Caco-2 (cell line): ENCODE measurements around the gene SLC4A4. TPM values are rescaled to one million over a fixed set of nuclear protein-coding genes. Genes with fewer than 3 reads are reported as not detected.

Experiments
- BruUV-seq: library from RNA; stranded (reverse); fragments of 400-500 nt; replicated peaks from 2 replicates; lab custom pipeline; 2021; lab: Mats Ljungman, UMichigan
- CTCF ChIA-PET: fragments of 300-600 bp; sonication (Branson Sonifier 250); formaldehyde crosslinking; loops from one replicate; lab custom pipeline; 2022; ENCODE audit warnings: antibody characterized with exemption; lab: Charles Lee
- POLR2A ChIA-PET: fragments of 300-600 bp; sonication (Branson Sonifier 250); formaldehyde crosslinking; loops from one replicate; lab custom pipeline; 2022; ENCODE audit warnings: antibody characterized with exemption; lab: Charles Lee
- DNase-seq, 2 experiments: peaks; one replicate each; pipeline versions ENCODE4 v3.0.0 to v3.0.0-alpha.2; 2020 to 2022
- H3K27me3 ChIP-seq: replicated peaks from 2 replicates; pipeline ENCODE4 v1.6.0; 2011; ENCODE audit warnings: low read length; ENCODE audit not compliant: control insufficient read depth, insufficient read depth
- H3K36me3 ChIP-seq: 2 replicates; pipeline ENCODE4 v1.5.1; 2011; ENCODE audit warnings: low read length; ENCODE audit not compliant: control insufficient read depth, insufficient read depth
- H3K4me1 ChIP-seq: fragments of 250-450 bp; sonication (Bioruptor Pico); 2 replicates; pipeline ENCODE4 v1.5.1; 2020; ENCODE audit warnings: mild to moderate bottlenecking
- H3K4me3 ChIP-seq: 2 replicates; pipeline ENCODE4 v1.5.1; 2011; ENCODE audit warnings: low read depth, mild to moderate bottlenecking, control low read depth, low read length
- H3K9me3 ChIP-seq: fragments of 250-450 bp; sonication (Bioruptor Pico); 2 replicates; pipeline ENCODE4 v1.5.1; 2020; ENCODE audit warnings: mild to moderate bottlenecking, moderate library complexity
- H3K27ac Mint-ChIP-seq: one replicate; pipeline ENCODE4 v1.8.0; 2022; ENCODE audit warnings: mixed read lengths; ENCODE audit not compliant: unreplicated experiment
- H3K27me3 Mint-ChIP-seq: one replicate; pipeline ENCODE4 v1.8.0; 2022; ENCODE audit warnings: mixed read lengths; ENCODE audit not compliant: insufficient read depth, unreplicated experiment
- H3K36me3 Mint-ChIP-seq: one replicate; pipeline ENCODE4 v1.8.0; 2022; ENCODE audit warnings: mild to moderate bottlenecking, mixed read lengths; ENCODE audit not compliant: insufficient read depth, unreplicated experiment
- H3K4me1 Mint-ChIP-seq: one replicate; pipeline ENCODE4 v1.8.0; 2022; ENCODE audit warnings: low read depth, mixed read lengths; ENCODE audit not compliant: unreplicated experiment
- H3K4me3 Mint-ChIP-seq: one replicate; pipeline ENCODE4 v1.8.0; 2022; ENCODE audit warnings: mild to moderate bottlenecking, moderate library complexity, mixed read lengths; ENCODE audit not compliant: unreplicated experiment
- H3K9me3 Mint-ChIP-seq: one replicate; pipeline ENCODE4 v1.8.0; 2022; ENCODE audit warnings: mixed read lengths; ENCODE audit not compliant: unreplicated experiment
- intact Hi-C: fragments of 100-400 bp; cut with micrococcal nuclease; formaldehyde crosslinking; loops from one replicate; pipeline ENCODE4 v1.10.0; 2022; ENCODE audit not compliant: unreplicated experiment
- total RNA-seq: library from RNA; stranded (reverse); gene quantifications from 2 replicates; pipeline ENCODE4 v1.2.3, GENCODE V29; 2022
- TF ChIP-seq, protein P1 (sequence below), 2 experiments: fragments of 200-600 bp in 1 of 2; IDR thresholded peaks; 1 replicate in 1 of 2; 2 replicates in 1 of 2; pipeline versions ENCODE4 v1.5.1 to v1.8.0; 2011 to 2022; ENCODE audit warnings: antibody characterized with exemption in 1 of 2, control low read depth in 1 of 2, inconsistent platforms in 1 of 2, low read depth in 1 of 2, low read length in 1 of 2, mild to moderate bottlenecking in 1 of 2, moderate library complexity in 1 of 2; ENCODE audit not compliant: insufficient read depth in 1 of 2, severe bottlenecking in 1 of 2, unreplicated experiment in 1 of 2

The SLC4A4 gene
- total RNA-seq, 1 experiment from 2014 or later: 0.29 TPM

GRCh38 chr4:71296945-71297344 is 41.9 kb upstream of the SLC4A4 start:
- H3K9me3 Mint-ChIP-seq: no peaks in the 10 kb centered on the region
- no TSS peak for BruUV-seq
- no peaks in the 10 kb centered on the region for H3K9me3 ChIP-seq
- DNase-seq: no peak
- H3K36me3 Mint-ChIP-seq: no peaks in the 10 kb centered on the region
- ChIA-PET CTCF (no interaction called here), POLR2A (no interaction called here)
- no peaks in the 10 kb centered on the region for H3K4me1 ChIP-seq
- no peaks in the 10 kb centered on the region for H3K36me3 ChIP-seq
- no peak overlapping the region for H3K4me3 Mint-ChIP-seq
- H3K27me3 ChIP-seq: no peaks in the 10 kb centered on the region
- no peak overlapping the region for H3K27ac Mint-ChIP-seq
- no peaks in the 10 kb centered on the region for H3K4me1 Mint-ChIP-seq
- TF ChIP-seq, protein P1, sequence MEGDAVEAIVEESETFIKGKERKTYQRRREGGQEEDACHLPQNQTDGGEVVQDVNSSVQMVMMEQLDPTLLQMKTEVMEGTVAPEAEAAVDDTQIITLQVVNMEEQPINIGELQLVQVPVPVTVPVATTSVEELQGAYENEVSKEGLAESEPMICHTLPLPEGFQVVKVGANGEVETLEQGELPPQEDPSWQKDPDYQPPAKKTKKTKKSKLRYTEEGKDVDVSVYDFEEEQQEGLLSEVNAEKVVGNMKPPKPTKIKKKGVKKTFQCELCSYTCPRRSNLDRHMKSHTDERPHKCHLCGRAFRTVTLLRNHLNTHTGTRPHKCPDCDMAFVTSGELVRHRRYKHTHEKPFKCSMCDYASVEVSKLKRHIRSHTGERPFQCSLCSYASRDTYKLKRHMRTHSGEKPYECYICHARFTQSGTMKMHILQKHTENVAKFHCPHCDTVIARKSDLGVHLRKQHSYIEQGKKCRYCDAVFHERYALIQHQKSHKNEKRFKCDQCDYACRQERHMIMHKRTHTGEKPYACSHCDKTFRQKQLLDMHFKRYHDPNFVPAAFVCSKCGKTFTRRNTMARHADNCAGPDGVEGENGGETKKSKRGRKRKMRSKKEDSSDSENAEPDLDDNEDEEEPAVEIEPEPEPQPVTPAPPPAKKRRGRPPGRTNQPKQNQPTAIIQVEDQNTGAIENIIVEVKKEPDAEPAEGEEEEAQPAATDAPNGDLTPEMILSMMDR (IDR thresholded peaks at IDR 0.05; ENCODE audit: insufficient read depth in 1 of 2, low read depth in 1 of 2, low read length in 1 of 2, severe bottlenecking in 1 of 2, unreplicated experiment in 1 of 2): no peak
- H3K4me3 ChIP-seq: no peak overlapping the region
- intact Hi-C loops: no loop called here
- no peaks in the 10 kb centered on the region for H3K27me3 Mint-ChIP-seq

GRCh38 chr4:71300362-71300761 is 38.5 kb upstream of the SLC4A4 start:
- Mint-ChIP-seq H3K36me3 (no peaks in the 10 kb centered on the region), H3K4me1 (no peaks in the 10 kb centered on the region), H3K9me3 (no peaks in the 10 kb centered on the region), H3K27me3 (no peaks in the 10 kb centered on the region), H3K27ac (no peak overlapping the region), H3K4me3 (no peak overlapping the region)
- H3K36me3 ChIP-seq: no peaks in the 10 kb centered on the region
- H3K4me3 ChIP-seq: no peak overlapping the region
- POLR2A ChIA-PET: no interaction called here
- no peaks in the 10 kb centered on the region for H3K4me1 ChIP-seq
- DNase-seq: no peak
- CTCF ChIA-PET: no interaction called here
- BruUV-seq: no TSS peak
- no peaks in the 10 kb centered on the region for H3K9me3 ChIP-seq
- no peaks in the 10 kb centered on the region for H3K27me3 ChIP-seq
- intact Hi-C loops: no loop called here
- TF ChIP-seq, protein P1 (IDR thresholded peaks at IDR 0.05; ENCODE audit: insufficient read depth in 1 of 2, low read depth in 1 of 2, low read length in 1 of 2, severe bottlenecking in 1 of 2, unreplicated experiment in 1 of 2): no peak

GRCh38 chr4:71300964-71301363 is 37.9 kb upstream of the SLC4A4 start:
- intact Hi-C loops: no loop called here
- Histone ChIP-seq H3K36me3 (no peaks in the 10 kb centered on the region), H3K4me3 (no peak overlapping the region), H3K4me1 (no peaks in the 10 kb centered on the region), H3K27me3 (no peaks in the 10 kb centered on the region), H3K9me3 (no peaks in the 10 kb centered on the region)
- H3K27me3 Mint-ChIP-seq: no peaks in the 10 kb centered on the region
- no peaks in the 10 kb centered on the region for H3K9me3 Mint-ChIP-seq
- TF ChIP-seq, protein P1 (IDR thresholded peaks at IDR 0.05; ENCODE audit: insufficient read depth in 1 of 2, low read depth in 1 of 2, low read length in 1 of 2, severe bottlenecking in 1 of 2, unreplicated experiment in 1 of 2): no peak
- POLR2A ChIA-PET: no interaction called here
- CTCF ChIA-PET: no interaction called here
- no peak for DNase-seq
- H3K36me3 Mint-ChIP-seq: no peaks in the 10 kb centered on the region
- no TSS peak for BruUV-seq
- H3K4me3 Mint-ChIP-seq: no peak overlapping the region
- no peak overlapping the region for H3K27ac Mint-ChIP-seq
- H3K4me1 Mint-ChIP-seq: no peaks in the 10 kb centered on the region
